GM04504 (cell line): ENCODE measurements around the gene TAS2R42.

Experiments used
- DNase-seq: peaks from one replicate; pipeline ENCODE4 v3.0.0-alpha.2; 2012; ENCODE audit warnings: low read depth

Gene TAS2R42

GRCh38 chr12:11143352-11143751, 43.4 kb downstream of the TAS2R42 start:
- no peak for DNase-seq

- DNase-seq: no peak
Measured at GRCh38 chr12:11136075-11136474, 50.7 kb downstream of the TAS2R42 start.
